ENCODE measurements around the gene FNDC1.
A peak's percentile ranks its signal among the peaks of the same experiment; 100 is the strongest.

Gene FNDC1

DNA sequence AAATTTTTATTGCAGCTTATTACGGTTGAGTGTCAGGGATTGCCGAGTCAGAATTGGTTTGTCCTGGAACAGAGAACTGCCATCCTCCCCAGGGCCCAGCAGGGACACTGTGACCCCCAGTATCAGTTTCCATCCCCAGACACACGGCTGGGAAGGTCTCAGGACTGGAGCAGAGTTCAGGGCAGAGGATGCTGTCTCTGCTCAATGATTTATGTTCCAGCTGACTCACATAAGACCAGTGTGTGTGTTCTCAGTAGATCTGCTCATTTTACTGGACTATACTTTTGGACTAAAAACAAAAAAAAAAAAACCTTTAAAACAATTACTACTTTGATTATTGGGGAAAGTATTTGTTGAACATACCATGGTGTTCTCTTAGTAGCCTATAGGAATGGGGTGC, 44.2 kb downstream of the FNDC1 start:
- Histone ChIP-seq H3K36me3 (no peaks in the 10 kb centered on the region), H3K9me3 (no peaks in the 10 kb centered on the region), H3K4me1 (no peaks in the 10 kb centered on the region), H3K4me3 (ENCODE audit: low read depth, low read length) (no peak overlapping the region), H3K27me3 (peaks cover 31% of the 10 kb centered on the region)
- TF ChIP-seq, protein P1, sequence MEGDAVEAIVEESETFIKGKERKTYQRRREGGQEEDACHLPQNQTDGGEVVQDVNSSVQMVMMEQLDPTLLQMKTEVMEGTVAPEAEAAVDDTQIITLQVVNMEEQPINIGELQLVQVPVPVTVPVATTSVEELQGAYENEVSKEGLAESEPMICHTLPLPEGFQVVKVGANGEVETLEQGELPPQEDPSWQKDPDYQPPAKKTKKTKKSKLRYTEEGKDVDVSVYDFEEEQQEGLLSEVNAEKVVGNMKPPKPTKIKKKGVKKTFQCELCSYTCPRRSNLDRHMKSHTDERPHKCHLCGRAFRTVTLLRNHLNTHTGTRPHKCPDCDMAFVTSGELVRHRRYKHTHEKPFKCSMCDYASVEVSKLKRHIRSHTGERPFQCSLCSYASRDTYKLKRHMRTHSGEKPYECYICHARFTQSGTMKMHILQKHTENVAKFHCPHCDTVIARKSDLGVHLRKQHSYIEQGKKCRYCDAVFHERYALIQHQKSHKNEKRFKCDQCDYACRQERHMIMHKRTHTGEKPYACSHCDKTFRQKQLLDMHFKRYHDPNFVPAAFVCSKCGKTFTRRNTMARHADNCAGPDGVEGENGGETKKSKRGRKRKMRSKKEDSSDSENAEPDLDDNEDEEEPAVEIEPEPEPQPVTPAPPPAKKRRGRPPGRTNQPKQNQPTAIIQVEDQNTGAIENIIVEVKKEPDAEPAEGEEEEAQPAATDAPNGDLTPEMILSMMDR (IDR thresholded peaks at IDR 0.05; ENCODE audit: low read depth, low read length) = no peak
- DNase-seq = no peak

DNA sequence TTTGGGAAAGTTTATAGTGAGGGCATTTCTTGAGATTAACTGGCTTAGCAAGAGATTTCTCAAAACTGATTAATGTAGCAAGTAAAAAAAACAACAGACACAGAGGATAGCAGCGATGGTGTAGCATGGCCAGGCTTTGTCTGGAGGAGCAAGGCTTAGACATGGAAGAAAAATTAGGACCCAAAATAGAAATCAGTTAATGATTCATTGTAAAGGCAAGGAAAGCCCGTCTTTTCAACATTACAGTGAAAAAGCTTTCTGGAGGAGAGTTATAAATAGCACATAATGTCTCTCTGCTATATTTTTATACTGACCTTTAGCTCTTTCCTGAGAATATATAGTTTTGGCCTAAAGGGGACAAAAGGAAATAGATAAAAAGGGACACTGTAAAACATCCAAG, 45.1 kb downstream of the FNDC1 start:
- H3K36me3 ChIP-seq = no peaks in the 10 kb centered on the region
- no peak overlapping the region for H3K4me3 ChIP-seq (ENCODE audit: low read depth, low read length)
- H3K9me3 ChIP-seq = no peaks in the 10 kb centered on the region
- no peak for DNase-seq
- peaks cover 37% of the 10 kb centered on the region for H3K27me3 ChIP-seq
- no peaks in the 10 kb centered on the region for H3K4me1 ChIP-seq
- TF ChIP-seq, protein P1 (IDR thresholded peaks at IDR 0.05; ENCODE audit: low read depth, low read length) = no peak

DNA sequence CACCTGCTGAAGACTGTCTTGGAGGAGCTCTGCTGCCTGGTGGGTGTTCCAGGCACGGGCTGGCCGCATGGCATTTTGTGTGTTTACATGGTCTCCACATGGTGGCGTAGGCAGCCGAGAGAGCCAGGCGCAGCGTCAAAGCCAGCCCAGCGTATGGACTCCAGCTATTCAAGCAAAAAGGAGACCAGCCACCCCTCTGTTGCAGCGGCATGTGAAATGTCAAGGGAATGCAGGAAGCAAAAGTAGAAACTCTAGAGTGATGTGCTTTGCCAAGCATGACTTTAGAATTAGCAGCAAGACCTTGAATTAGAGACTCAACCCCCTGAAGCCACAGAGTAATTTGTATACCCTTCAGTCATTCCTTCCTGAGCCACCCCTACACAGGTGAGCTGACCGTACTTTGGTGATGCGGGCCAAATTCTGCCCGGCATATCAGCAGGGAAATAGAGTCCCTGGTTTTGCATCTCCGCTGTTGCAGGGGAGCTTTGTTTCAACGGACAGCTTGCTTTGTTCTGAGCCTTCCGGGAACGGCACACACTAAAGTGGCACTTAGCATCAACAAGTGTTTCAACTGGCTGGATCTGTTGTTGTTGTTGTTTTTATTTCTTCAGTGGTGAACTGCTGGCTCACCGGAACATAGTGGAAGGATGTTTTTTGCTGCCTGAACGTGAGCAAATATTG, 48.5 kb downstream of the FNDC1 start:
- no peak overlapping the region for H3K4me3 ChIP-seq (ENCODE audit: low read depth, low read length)
- TF ChIP-seq, protein P1 (IDR thresholded peaks at IDR 0.05; ENCODE audit: low read depth, low read length) = peak; percentile 57
- no peaks in the 10 kb centered on the region for H3K36me3 ChIP-seq
- H3K9me3 ChIP-seq = no peaks in the 10 kb centered on the region
- peaks cover 56% of the 10 kb centered on the region for H3K27me3 ChIP-seq
- H3K4me1 ChIP-seq = no peaks in the 10 kb centered on the region
- DNase-seq = peak; percentile 50

DNA sequence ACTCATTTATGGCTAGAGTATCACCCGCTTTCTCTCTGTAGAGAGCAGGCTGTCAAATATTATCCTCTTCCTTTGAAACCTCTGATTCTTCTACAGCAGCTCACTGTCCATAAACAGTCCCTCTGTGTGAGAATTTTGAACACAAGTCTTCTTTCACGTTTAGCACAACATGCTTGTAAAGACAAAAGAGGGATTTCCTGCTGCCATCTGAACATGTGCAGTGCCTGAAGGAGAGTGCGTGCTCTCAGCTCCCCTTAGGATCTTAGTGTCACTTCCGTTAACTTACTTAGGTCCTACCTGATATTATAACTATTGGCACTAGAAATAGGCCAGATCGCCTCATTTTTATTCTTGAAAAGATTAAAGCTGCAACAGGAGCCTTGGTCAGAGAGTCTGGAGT, 50.9 kb downstream of the FNDC1 start:
- Histone ChIP-seq H3K9me3 (no peaks in the 10 kb centered on the region), H3K4me1 (no peaks in the 10 kb centered on the region), H3K4me3 (ENCODE audit: low read depth, low read length) (no peak overlapping the region), H3K36me3 (no peaks in the 10 kb centered on the region), H3K27me3 (peaks cover 54% of the 10 kb centered on the region)
- TF ChIP-seq, protein P1 (IDR thresholded peaks at IDR 0.05; ENCODE audit: low read depth, low read length) = no peak
- DNase-seq = no peak

DNA sequence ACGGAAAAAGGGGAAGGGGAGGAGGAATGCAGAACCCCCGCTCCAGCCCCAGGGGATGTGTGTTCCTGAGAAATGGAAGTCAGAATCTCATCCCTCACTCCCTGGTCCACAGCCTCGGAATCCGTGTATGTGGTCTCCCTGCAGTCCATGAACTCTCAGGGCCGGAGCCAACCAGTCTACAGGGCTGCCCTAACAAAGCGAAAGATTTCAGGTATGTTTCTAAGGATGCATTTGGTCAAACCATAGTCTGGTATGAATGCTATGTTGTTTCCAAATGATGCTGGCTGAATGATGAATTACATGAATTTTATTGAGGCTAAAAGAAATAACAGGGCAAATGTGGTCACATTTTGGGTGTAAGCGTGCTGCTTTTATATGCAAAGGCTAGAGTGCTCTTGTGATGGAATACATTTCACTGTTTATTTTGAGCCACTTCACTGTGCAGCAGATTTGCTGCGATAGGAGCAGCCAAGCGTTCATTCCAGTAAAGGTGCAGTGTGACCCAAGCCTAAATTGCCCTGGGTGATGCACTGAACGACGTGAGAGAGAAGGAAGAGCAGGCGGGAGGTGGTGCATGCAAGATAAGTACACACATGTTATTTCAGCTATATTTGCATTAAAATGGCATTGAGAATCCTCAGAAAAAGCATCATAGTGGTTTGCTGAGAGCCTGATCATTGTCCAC, 52.4 kb downstream of the FNDC1 start:
- Histone ChIP-seq H3K9me3 (no peaks in the 10 kb centered on the region), H3K4me3 (ENCODE audit: low read depth, low read length) (no peak overlapping the region), H3K4me1 (no peaks in the 10 kb centered on the region), H3K27me3 (peaks cover 63% of the 10 kb centered on the region), H3K36me3 (no peaks in the 10 kb centered on the region)
- TF ChIP-seq, protein P1 (IDR thresholded peaks at IDR 0.05; ENCODE audit: low read depth, low read length) = no peak
- no peak for DNase-seq

DNA sequence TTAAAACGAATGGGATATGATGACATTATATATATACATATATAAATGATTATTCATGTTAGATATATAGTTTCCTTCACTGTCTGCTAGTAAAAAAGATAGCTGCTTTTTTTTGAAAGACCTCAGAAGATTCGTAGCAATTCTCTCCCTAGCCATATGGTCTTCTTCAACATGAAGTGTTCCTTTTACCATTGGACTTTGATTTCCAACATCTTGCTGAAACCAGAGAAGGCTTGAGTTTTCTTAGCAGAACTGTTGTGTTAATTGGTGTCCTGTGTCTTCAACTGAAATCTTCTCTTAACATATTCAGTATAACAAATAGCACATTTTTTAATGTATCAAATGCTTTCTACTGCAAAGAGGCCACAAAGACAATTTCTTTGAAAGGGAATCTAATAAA, 55.3 kb downstream of the FNDC1 start:
- DNase-seq = no peak
- Histone ChIP-seq H3K4me1 (no peaks in the 10 kb centered on the region), H3K9me3 (no peaks in the 10 kb centered on the region), H3K27me3 (peaks cover 68% of the 10 kb centered on the region), H3K4me3 (ENCODE audit: low read depth, low read length) (no peak overlapping the region), H3K36me3 (no peaks in the 10 kb centered on the region)
- TF ChIP-seq, protein P1 (IDR thresholded peaks at IDR 0.05; ENCODE audit: low read depth, low read length) = no peak

Measured in BE2C (cell line).